Measurements from ENCODE around the gene SOS1.
"Not testable (repeated sequence)": the region's sequence is repeated elsewhere in the genome, so short reads cannot be mapped to it uniquely, and the experiment has no call there.

GRCh38 chr2:39052665-39053064, 68.2 kb downstream of the SOS1 start:
- TF ChIP-seq, protein P1, sequence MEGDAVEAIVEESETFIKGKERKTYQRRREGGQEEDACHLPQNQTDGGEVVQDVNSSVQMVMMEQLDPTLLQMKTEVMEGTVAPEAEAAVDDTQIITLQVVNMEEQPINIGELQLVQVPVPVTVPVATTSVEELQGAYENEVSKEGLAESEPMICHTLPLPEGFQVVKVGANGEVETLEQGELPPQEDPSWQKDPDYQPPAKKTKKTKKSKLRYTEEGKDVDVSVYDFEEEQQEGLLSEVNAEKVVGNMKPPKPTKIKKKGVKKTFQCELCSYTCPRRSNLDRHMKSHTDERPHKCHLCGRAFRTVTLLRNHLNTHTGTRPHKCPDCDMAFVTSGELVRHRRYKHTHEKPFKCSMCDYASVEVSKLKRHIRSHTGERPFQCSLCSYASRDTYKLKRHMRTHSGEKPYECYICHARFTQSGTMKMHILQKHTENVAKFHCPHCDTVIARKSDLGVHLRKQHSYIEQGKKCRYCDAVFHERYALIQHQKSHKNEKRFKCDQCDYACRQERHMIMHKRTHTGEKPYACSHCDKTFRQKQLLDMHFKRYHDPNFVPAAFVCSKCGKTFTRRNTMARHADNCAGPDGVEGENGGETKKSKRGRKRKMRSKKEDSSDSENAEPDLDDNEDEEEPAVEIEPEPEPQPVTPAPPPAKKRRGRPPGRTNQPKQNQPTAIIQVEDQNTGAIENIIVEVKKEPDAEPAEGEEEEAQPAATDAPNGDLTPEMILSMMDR (IDR thresholded peaks at IDR 0.05), result not testable (repeated sequence)
- not testable (repeated sequence) for TF ChIP-seq POLR2A (IDR thresholded peaks at IDR 0.05)

Measured in upper lobe of left lung (tissue), 4 donors.